ENCODE measurements around the gene SPSB3. TPM values are rescaled to one million over a fixed set of nuclear protein-coding genes. Genes with fewer than 3 reads are reported as not detected.
"Not testable (repeated sequence)": the region's sequence is repeated elsewhere in the genome, so short reads cannot be mapped to it uniquely, and the experiment has no call there.

The SPSB3 gene
- total RNA-seq, 1 donor from 2014 or later, result 28.8 TPM

DNA sequence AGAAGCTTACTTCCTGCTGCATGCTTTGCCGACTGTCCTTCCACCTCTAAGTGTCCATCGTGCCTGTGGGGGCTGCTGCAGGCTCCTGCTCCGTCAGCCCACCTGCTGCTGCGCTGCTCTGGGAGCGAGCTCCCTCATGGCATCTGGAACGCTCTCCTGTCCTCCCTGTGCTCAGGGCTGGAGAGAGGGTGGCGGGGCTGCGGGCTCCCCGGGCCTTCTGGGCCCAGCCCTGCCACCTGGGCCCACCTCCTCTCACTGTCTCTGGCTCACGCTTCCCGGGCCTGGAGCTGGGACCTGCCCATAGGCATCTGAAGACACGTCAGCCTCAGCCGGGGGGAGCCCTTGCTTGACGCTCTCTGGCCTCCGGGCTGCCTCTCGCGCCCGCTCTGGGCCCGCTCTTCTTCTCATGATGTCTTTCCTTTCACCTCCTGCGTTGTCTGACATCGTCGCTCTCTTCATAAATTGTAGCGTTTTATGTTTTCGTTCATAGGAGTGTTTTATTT is 38.0 kb downstream of the SPSB3 start:
- DNase-seq (ENCODE audit: low spot score), result no peak

DNA sequence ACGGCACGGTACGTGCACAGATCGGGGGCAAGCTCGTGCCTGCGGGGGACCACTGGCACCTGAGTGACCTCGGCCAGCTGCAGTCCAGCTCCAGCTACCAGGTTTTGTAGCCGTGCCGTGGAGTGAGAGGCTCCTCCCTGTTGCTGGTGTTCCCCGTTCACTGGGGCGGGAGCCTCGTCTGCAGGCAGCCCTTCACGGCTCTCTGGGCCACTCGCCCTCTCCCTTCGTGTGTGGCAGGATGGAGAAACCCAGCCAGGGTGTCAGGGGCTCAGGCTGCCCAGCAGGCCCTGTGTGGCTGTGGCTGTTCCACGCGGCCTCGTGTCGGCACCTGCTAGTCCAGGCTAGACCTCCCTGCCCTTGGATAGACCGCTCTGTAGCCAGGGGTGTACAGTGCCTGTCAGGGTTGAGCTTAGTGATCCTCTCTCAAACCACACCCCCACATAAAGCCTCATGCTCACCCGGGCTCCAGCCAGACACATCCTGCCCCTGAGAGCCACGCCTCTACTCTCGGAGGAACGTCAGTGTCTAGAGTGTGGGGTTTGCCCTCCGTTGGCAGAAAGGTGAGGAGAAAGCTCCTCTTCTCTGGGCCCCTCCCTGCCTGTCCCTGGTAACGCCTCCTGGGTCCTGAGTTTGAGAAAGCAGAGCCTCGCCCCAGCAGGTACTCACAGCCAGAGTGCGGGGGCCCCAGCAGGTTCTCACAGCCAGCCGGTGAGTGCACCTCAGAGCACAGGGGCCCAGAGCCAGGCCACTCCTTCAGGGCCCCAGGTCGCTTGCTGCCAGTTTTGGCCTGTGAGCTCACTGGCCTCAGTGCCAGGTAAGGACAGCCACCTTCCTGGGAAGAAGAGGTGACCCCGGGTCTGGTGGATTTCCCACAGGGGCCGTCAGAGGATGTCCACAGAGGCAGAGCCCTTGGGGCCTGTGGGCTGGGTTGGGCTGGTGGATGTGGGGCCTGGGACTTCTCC is 38.7 kb downstream of the SPSB3 start:
- no peak for DNase-seq (ENCODE audit: low spot score)

- DNase-seq (ENCODE audit: low spot score), result no peak
Observed at GRCh38 chr16:1741553-1742165, 40.7 kb downstream of the SPSB3 start.

GRCh38 chr16:1740781-1741490 is 41.4 kb downstream of the SPSB3 start:
- DNase-seq (ENCODE audit: low spot score), result no peak

DNA sequence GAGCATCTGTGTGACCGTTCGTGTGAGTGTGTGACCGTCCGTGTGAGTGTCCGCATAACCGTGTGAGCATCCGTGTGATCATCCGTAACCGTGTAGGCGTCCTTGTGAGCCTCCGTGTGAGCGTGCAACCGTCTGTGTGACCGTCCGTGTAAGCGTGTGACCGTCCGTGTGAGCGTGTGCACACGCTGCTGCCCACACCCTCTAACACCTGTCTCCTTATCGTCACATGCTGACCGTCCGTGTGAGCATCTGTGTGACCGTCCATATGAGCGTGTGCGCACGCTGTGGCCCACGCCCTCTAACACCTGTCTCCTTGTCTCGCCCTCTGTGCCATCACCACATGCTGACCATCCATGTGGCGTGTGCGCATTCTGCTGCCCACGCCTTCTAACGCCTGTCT is 42.1 kb downstream of the SPSB3 start:
- DNase-seq (ENCODE audit: low spot score), result no peak

DNA sequence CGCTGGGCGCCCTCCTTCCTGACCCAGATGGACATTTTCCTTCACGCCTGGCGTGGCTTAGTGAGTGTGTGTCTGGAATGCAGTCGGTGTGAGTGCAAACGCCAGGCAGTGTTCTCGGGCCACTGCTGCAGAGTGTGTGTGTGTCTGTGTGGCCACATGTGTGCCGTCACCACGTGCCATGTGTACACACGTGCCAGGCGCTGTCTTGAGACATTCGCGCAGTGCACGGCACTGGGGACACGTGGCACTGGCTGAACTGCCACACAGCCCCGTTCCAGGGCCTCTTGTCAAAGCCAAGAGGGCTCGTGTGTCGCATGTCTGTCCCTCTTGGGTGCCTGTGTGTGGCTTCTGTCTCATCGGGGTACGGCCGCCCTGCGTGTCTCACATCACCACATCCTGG is 47.6 kb downstream of the SPSB3 start:
- DNase-seq (ENCODE audit: low spot score), result no peak

- no peak for DNase-seq (ENCODE audit: low spot score)
Observed at GRCh38 chr16:1734123-1734522, 48.2 kb downstream of the SPSB3 start.

- not testable (repeated sequence) for DNase-seq (ENCODE audit: low spot score)
Observed at GRCh38 chr16:1732551-1732987, 49.8 kb downstream of the SPSB3 start.

- no peak for DNase-seq (ENCODE audit: low spot score)
Observed at GRCh38 chr16:1732071-1732470, 50.3 kb downstream of the SPSB3 start.

GRCh38 chr16:1731603-1732002 is 50.8 kb downstream of the SPSB3 start:
- no peak for DNase-seq (ENCODE audit: low spot score)

- no peak for DNase-seq (ENCODE audit: low spot score)
Observed at GRCh38 chr16:1731073-1731472, 51.3 kb downstream of the SPSB3 start.

GRCh38 chr16:1729445-1729844 is 52.9 kb downstream of the SPSB3 start:
- no peak for DNase-seq (ENCODE audit: low spot score)

GRCh38 chr16:1729026-1729425 is 53.3 kb downstream of the SPSB3 start:
- DNase-seq (ENCODE audit: low spot score), result no peak

- DNase-seq (ENCODE audit: low spot score), result no peak
Observed at GRCh38 chr16:1727651-1728624, 54.4 kb downstream of the SPSB3 start.

Small RNAs within 50 kb of the gene (microRNA-seq; reads per million reads assigned to microRNA genes)
- not detected for gene MIR3177 (ENCODE audit: borderline number of aligned reads)

Other genes starting within 250 kb of the SPSB3 start
- gene TMEM204, start 248.9 kb downstream of the SPSB3 start, total RNA-seq, result 37.2 TPM
- 12.7 TPM for gene IFT140, start 170.5 kb downstream of the SPSB3 start, total RNA-seq
- 15.4 TPM for gene CRAMP1, start 170.2 kb downstream of the SPSB3 start, total RNA-seq
- 39.0 TPM for gene JPT2, start 104.3 kb downstream of the SPSB3 start, total RNA-seq
- gene MAPK8IP3, start 76.4 kb downstream of the SPSB3 start, total RNA-seq, result 55.6 TPM
- gene NME3, start 11.0 kb downstream of the SPSB3 start, total RNA-seq, result 34.6 TPM
- gene EME2, start 9.8 kb downstream of the SPSB3 start, total RNA-seq, result 14.5 TPM
- 71.3 TPM for gene MRPS34, start 9.4 kb downstream of the SPSB3 start, total RNA-seq
- 35.1 TPM for gene NUBP2, start 389 bp upstream of the SPSB3 start, total RNA-seq
- gene IGFALS, start 11.1 kb upstream of the SPSB3 start, total RNA-seq, result not detected
- gene HAGH, start 44.3 kb upstream of the SPSB3 start, total RNA-seq, result 58.4 TPM
- 17.9 TPM for gene FAHD1, start 44.6 kb upstream of the SPSB3 start, total RNA-seq
- gene MEIOB, start 89.6 kb upstream of the SPSB3 start, total RNA-seq, result not detected
- not detected for gene HS3ST6, start 135.8 kb upstream of the SPSB3 start, total RNA-seq
- gene MSRB1, start 160.6 kb upstream of the SPSB3 start, total RNA-seq, result 27.1 TPM
- gene RPL3L, start 172.1 kb upstream of the SPSB3 start, total RNA-seq, result not detected
- gene NDUFB10, start 177.0 kb upstream of the SPSB3 start, total RNA-seq, result 126 TPM
- gene RPS2, start 182.3 kb upstream of the SPSB3 start, total RNA-seq, result 1,385 TPM
- gene RNF151, start 184.3 kb upstream of the SPSB3 start, total RNA-seq, result not detected
- gene TBL3, start 189.5 kb upstream of the SPSB3 start, total RNA-seq, result 26.5 TPM
- not detected for gene NOXO1, start 198.9 kb upstream of the SPSB3 start, total RNA-seq
- gene GFER, start 201.6 kb upstream of the SPSB3 start, total RNA-seq, result 15.7 TPM
- not detected for gene SYNGR3, start 207.4 kb upstream of the SPSB3 start, total RNA-seq
- gene ZNF598, start 227.2 kb upstream of the SPSB3 start, total RNA-seq, result 50.5 TPM
- gene NPW, start 237.2 kb upstream of the SPSB3 start, total RNA-seq, result 0.58 TPM
- 238 TPM for gene NHERF2, start 244.3 kb upstream of the SPSB3 start, total RNA-seq

All from mesenteric fat pad (tissue), 1 donor.